Activated naive CD4-positive, alpha-beta T cell treated with anti-CD3 and anti-CD28 coated beads for 36 hours (primary cell): Measurements from ENCODE around the gene PPP1R14B. TPM values are rescaled to one million over a fixed set of nuclear protein-coding genes. Genes with fewer than 3 reads are reported as not detected.
"Not testable (repeated sequence)": the region's sequence is repeated elsewhere in the genome, so short reads cannot be mapped to it uniquely, and the experiment has no call there.

Experiments
- CTCF ChIA-PET: fragments of 350-600 bp; sonication (Branson Sonifier 250); formaldehyde crosslinking; loops from one replicate; lab custom pipeline; 2021; ENCODE audit warnings: antibody characterized with exemption; lab: Charles Lee
- DNase-seq: peaks from one replicate; pipeline ENCODE4 v3.0.0-alpha.2; 2020
- H3K27ac Mint-ChIP-seq: one replicate; pipeline ENCODE4 v1.8.0; 2021; ENCODE audit warnings: mild to moderate bottlenecking, mixed read lengths
- H3K27me3 Mint-ChIP-seq: one replicate; pipeline ENCODE4 v1.8.0; 2021; ENCODE audit warnings: low read depth, mixed read lengths
- H3K36me3 Mint-ChIP-seq: one replicate; pipeline ENCODE4 v1.8.0; 2021; ENCODE audit warnings: low read depth, mixed read lengths
- H3K4me1 Mint-ChIP-seq: one replicate; pipeline ENCODE4 v1.8.0; 2021; ENCODE audit warnings: low read depth, mixed read lengths
- H3K4me3 Mint-ChIP-seq: one replicate; pipeline ENCODE4 v1.8.0; 2021; ENCODE audit warnings: mild to moderate bottlenecking, moderate library complexity, mixed read lengths
- H3K9me3 Mint-ChIP-seq: one replicate; pipeline ENCODE4 v1.8.0; 2021; ENCODE audit warnings: mixed read lengths
- intact Hi-C: fragments of 100-400 bp; cut with micrococcal nuclease; formaldehyde crosslinking; loops from one replicate; pipeline ENCODE4 v1.15.1; 2023
- total RNA-seq, 2 experiments: library from RNA; stranded (reverse); gene quantifications; one replicate each; pipeline ENCODE4 v1.2.3, GENCODE V29; 2021

The PPP1R14B gene
- total RNA-seq, 2 experiments from 2014 or later, result 216 to 227 TPM

DNA sequence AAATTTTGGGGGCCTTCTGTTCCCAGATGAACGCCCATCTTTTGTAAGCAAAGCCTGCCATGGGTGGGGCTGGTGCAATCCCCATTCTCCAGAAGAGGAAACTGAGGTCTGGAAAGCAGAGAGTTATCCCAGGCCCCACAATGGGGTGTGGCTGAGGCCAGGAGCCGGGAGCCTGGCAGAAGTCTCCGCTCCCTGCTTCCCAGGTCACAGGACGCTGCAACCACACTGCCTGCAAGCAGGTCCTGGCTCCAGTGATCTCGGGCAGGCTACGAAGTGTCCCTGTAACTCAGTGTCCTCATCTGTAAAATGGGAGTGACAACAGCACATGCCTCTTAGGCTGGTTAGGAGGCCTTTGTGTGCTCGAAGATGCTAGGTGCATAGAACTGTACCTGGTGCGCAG is 6.3 kb upstream of the PPP1R14B start:
- Mint-ChIP-seq H3K27me3 (no peaks in the 10 kb centered on the region), H3K36me3 (no peaks in the 10 kb centered on the region), H3K9me3 (no peaks in the 10 kb centered on the region), H3K4me1 (peaks cover 13% of the 10 kb centered on the region), H3K27ac (no peak overlapping the region), H3K4me3 (no peak overlapping the region)
- CTCF ChIA-PET, result interaction anchor here (0.6 to 3.5 kb wide), 2 partner anchors 10 to 49 kb away, joined by 4 to 27 read pairs; partner anchors contain the start of gene CATSPERZ
- no peak for DNase-seq
- intact Hi-C loops, result no loop called here

DNA sequence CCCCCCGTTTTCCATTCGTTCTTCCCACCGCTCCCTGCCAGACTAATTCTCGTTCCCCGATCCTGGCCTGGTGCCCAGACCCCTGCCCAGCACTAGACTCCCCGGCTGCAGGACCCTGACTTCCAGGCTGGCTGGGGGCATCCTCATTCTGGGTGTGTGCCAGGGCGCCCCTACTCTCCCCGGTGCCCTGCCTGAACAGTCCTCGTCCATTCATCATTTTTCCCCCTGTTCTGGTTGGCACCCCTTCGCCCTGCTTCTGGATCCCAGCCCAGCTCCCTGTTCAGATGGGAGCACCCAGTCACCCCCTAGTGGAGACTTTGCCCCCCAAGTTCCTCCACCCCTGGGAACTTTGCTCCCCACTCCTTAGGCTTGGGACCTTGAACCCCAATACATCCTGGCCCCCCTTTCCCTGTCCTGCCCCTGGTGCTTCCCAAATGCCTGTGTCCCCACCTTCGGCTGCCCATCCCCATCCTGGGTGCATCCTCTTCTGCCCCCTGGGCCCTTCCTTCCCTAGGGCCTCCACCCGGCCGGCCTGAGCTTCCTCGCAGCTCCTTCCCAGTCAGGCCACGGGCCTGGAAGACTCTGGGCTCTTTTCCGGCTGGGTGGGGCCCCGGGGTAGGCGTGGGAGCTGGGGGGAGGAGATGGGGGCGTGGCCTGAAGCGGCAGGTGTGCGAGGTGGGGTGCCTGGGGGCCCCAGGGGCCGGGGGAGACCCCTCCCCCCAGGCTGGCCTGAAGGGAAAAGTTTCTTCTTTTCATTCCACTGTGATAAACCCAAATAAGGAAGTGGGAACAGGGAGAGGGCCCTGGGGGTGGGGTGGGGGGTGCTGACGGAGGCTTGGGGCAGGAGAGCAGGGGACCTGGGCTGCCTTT is 5.5 kb upstream of the PPP1R14B start:
- Mint-ChIP-seq H3K36me3 (no peaks in the 10 kb centered on the region), H3K9me3 (no peaks in the 10 kb centered on the region), H3K27me3 (no peaks in the 10 kb centered on the region), H3K4me3 (peak overlapping the region; percentile 84), H3K27ac (no peak overlapping the region), H3K4me1 (peaks cover 13% of the 10 kb centered on the region)
- intact Hi-C loops, result no loop called here
- DNase-seq, result no peak
- CTCF ChIA-PET, result interaction anchor here (0.6 to 4.1 kb wide), 8 partner anchors 9 to 319 kb away, joined by 3 to 27 read pairs (median 8); partner anchors contain the start of genes CATSPERZ, ESRRA and FERMT3

DNA sequence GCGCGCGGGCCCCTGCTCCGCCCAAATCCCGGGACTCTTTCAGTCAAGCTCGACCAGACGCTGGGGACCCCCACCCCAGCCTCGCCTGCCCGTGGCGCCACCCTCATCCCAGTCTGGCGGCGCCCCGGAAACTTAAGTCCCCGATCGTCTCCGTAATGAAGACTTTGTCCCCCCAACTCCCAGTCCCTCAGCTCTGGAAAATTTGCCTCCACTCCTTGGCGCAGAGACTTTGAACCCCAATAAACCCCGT is 4.9 kb upstream of the PPP1R14B start:
- H3K27me3 Mint-ChIP-seq, result no peaks in the 10 kb centered on the region
- intact Hi-C loops, result loop anchor here (1.0 kb wide), 3 partner anchors 18 to 54 kb away; partner anchors contain the start of genes ESRRA and FERMT3
- CTCF ChIA-PET, result interaction anchor here (1.5 to 4.1 kb wide), 6 partner anchors 9 to 53 kb away, joined by 3 to 27 read pairs (median 14); partner anchors contain the start of genes CATSPERZ, ESRRA and FERMT3

GRCh38 chr11:64251016-64251752 is 4.4 kb upstream of the PPP1R14B start, which contains the start of gene PLCB3:
TSS of gene PLCB3 (plus strand) at chr11:64251530. CDS start at chr11:64251650, 120 bp downstream.
- CTCF ChIA-PET, result interaction anchor here (0.5 to 4.1 kb wide), 12 partner anchors 8 to 1432 kb away, joined by 3 to 27 read pairs (median 6); partner anchors contain the start of genes CATSPERZ, ESRRA and FERMT3
- Mint-ChIP-seq H3K9me3 (no peaks in the 10 kb centered on the region), H3K27ac (no peak within 1 kb of the TSS), H3K27me3 (no peaks in the 10 kb centered on the region), H3K36me3 (no peaks in the 10 kb centered on the region), H3K4me3 (peak within 1 kb of the TSS; percentile 84), H3K4me1 (peaks cover 13% of the 10 kb centered on the region)
- DNase-seq, result peak; percentile 54
- intact Hi-C loops, result loop anchor here (1.0 kb wide), 3 partner anchors 18 to 54 kb away; partner anchors contain the start of genes ESRRA and FERMT3

More for the DNA sequence above, 4.9 kb upstream of the PPP1R14B start:
- H3K27ac Mint-ChIP-seq, result no peak overlapping the region
- no peak for DNase-seq
- peaks cover 13% of the 10 kb centered on the region for H3K4me1 Mint-ChIP-seq
- peak overlapping the region; percentile 84 for H3K4me3 Mint-ChIP-seq
- H3K36me3 Mint-ChIP-seq, result no peaks in the 10 kb centered on the region
- no peaks in the 10 kb centered on the region for H3K9me3 Mint-ChIP-seq

GRCh38 chr11:64250415-64251015 is 3.8 kb upstream of the PPP1R14B start:
- Mint-ChIP-seq H3K27me3 (no peaks in the 10 kb centered on the region), H3K4me1 (peaks cover 13% of the 10 kb centered on the region), H3K36me3 (no peaks in the 10 kb centered on the region), H3K27ac (no peak overlapping the region), H3K4me3 (peak overlapping the region; percentile 76), H3K9me3 (no peaks in the 10 kb centered on the region)
- CTCF ChIA-PET, result interaction anchor here (0.5 to 4.1 kb wide), 14 partner anchors 19 to 1431 kb away, joined by 3 to 27 read pairs (median 5); partner anchors contain the start of genes CATSPERZ, ESRRA and FERMT3
- no peak for DNase-seq
- intact Hi-C loops, result loop anchor here (1.0 kb wide), 3 partner anchors 19 to 55 kb away; partner anchors contain the start of genes ESRRA and FERMT3

GRCh38 chr11:64249563-64250414 is 3.0 kb upstream of the PPP1R14B start:
- peak overlapping the region; percentile 4 for H3K4me3 Mint-ChIP-seq
- H3K36me3 Mint-ChIP-seq, result peaks cover 1% of the 10 kb centered on the region
- H3K4me1 Mint-ChIP-seq, result peaks cover 17% of the 10 kb centered on the region
- H3K9me3 Mint-ChIP-seq, result no peaks in the 10 kb centered on the region
- CTCF ChIA-PET, result interaction anchor here (0.6 to 4.1 kb wide), 10 partner anchors 20 to 105 kb away, joined by 3 to 27 read pairs (median 7); partner anchors contain the start of genes CATSPERZ, ESRRA and FERMT3
- H3K27ac Mint-ChIP-seq, result no peak overlapping the region
- intact Hi-C loops, result loop anchor here (10.0 kb wide), 1 partner anchor 835 kb away; the partner anchor contains the start of genes CDCA5 and ZFPL1
- no peaks in the 10 kb centered on the region for H3K27me3 Mint-ChIP-seq
- no peak for DNase-seq

DNA sequence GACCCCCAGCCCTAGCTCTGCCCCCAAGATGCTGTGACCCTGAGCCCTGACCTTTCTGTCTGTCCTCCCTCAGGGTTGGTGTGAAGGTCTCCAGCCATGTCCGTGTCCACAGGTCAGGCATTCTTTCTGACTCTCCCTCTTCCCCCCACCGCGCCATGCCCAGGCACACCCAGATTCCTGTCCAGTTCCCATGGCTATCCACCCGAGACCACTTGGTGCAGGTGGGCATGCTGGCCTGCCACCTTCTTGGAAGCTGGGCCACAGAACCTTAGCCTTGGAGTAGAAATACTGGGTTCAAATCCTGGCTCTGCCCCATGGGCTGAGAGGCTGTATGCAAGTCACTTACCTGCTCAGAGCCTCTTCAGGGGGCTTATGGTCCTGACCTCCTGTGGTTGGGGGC is 2.3 kb upstream of the PPP1R14B start:
- CTCF ChIA-PET, result interaction anchor here (1.5 to 4.1 kb wide), 3 partner anchors 23 to 55 kb away, joined by 5 to 23 read pairs (median 10); partner anchors contain the start of gene ESRRA
- no peaks in the 10 kb centered on the region for H3K27me3 Mint-ChIP-seq
- no peaks in the 10 kb centered on the region for H3K9me3 Mint-ChIP-seq
- H3K4me1 Mint-ChIP-seq, result peaks cover 17% of the 10 kb centered on the region
- H3K4me3 Mint-ChIP-seq, result no peak overlapping the region
- no peak for DNase-seq
- intact Hi-C loops, result loop anchor here (10.0 kb wide), 1 partner anchor 836 kb away; the partner anchor contains the start of genes CDCA5 and ZFPL1
- no peak overlapping the region for H3K27ac Mint-ChIP-seq
- H3K36me3 Mint-ChIP-seq, result peaks cover 1% of the 10 kb centered on the region

DNA sequence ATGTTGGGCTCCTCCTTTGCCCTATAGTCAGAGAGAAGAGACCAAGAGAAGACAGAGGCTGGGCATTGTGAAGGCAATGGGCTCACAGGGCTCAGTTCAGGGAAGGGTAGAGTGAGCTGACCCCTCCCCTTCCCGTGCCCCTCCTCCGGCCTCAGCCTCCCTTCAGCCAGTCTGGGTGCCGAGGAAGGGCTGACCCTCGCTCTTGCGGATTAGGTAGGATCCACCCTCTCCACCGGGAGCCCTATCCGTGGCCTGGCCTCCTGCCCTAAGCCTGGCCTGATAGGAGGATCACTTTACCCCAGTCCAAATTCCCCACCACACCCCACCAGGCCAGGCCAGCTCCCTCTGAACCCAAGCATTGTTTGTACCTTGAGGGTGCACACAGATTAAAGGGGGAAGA is 1.8 kb upstream of the PPP1R14B start:
- Mint-ChIP-seq H3K27ac (no peak overlapping the region), H3K4me3 (no peak overlapping the region), H3K27me3 (no peaks in the 10 kb centered on the region), H3K4me1 (peaks cover 19% of the 10 kb centered on the region), H3K9me3 (no peaks in the 10 kb centered on the region), H3K36me3 (peaks cover 6% of the 10 kb centered on the region)
- no peak for DNase-seq
- CTCF ChIA-PET, result interaction anchor here (1.0 to 4.1 kb wide), 4 partner anchors 13 to 56 kb away, joined by 3 to 23 read pairs (median 7); partner anchors contain the start of gene ESRRA
- intact Hi-C loops, result loop anchor here (10.0 kb wide), 1 partner anchor 836 kb away; the partner anchor contains the start of genes CDCA5 and ZFPL1

- Mint-ChIP-seq H3K36me3 (peaks cover 11% of the 10 kb centered on the region), H3K27ac (no peak overlapping the region), H3K27me3 (no peaks in the 10 kb centered on the region), H3K4me1 (peaks cover 25% of the 10 kb centered on the region), H3K4me3 (peak overlapping the region; percentile 52), H3K9me3 (no peaks in the 10 kb centered on the region)
- intact Hi-C loops, result loop anchor here (2.0 to 10.0 kb wide), 2 partner anchors 17 to 837 kb away; partner anchors contain the start of genes CDCA5, DNAJC4 and ZFPL1
- CTCF ChIA-PET, result interaction anchor here (0.7 to 1.3 kb wide), 3 partner anchors 14 to 54 kb away, joined by 3 to 4 read pairs (median 3); no protein-coding TSS in a partner anchor
- no peak for DNase-seq
These were observed 1.2 kb upstream of the PPP1R14B start for GRCh38 chr11:64247729-64248531.

GRCh38 chr11:64246621-64246870 is 197 bp downstream of the PPP1R14B start:
- H3K4me1 Mint-ChIP-seq, result peaks cover 25% of the 10 kb centered on the region
- H3K36me3 Mint-ChIP-seq, result peaks cover 14% of the 10 kb centered on the region
- CTCF ChIA-PET, result interaction anchor here (1.1 to 1.9 kb wide), 3 partner anchors 42 to 58 kb away, joined by 5 to 6 read pairs (median 5); partner anchors contain the start of gene CATSPERZ
- not testable (repeated sequence) for H3K9me3 Mint-ChIP-seq, DNase-seq, H3K27ac Mint-ChIP-seq, H3K27me3 Mint-ChIP-seq
- peak overlapping the region; percentile 78 for H3K4me3 Mint-ChIP-seq
- intact Hi-C loops, result loop anchor here (1.0 to 10.0 kb wide), 7 partner anchors 16 to 838 kb away; partner anchors contain the start of genes BAD, CDCA5, DNAJC4 and ESRRA
